Testis (tissue), 3 donors: ENCODE data around the gene TNFRSF9. TPM values are rescaled to one million over a fixed set of nuclear protein-coding genes. Genes with fewer than 3 reads are reported as not detected.

Experiments
- DNase-seq: peaks from one replicate; pipeline ENCODE4 v3.0.0-alpha.2; 2019
- H3K27ac ChIP-seq, 2 donors: fragments of 200-600 bp; sonication (generic); one replicate each; pipeline ENCODE4 v1.5.1; 2019
- H3K27me3 ChIP-seq: fragments of 200-600 bp; sonication (generic); one replicate; pipeline ENCODE4 v1.5.1; 2019
- H3K36me3 ChIP-seq: fragments of 200-600 bp; sonication (generic); one replicate; pipeline ENCODE4 v1.5.1; 2017; ENCODE audit warnings: low read depth; ENCODE audit errors: missing control alignments
- H3K4me1 ChIP-seq: fragments of 200-600 bp; sonication (generic); one replicate; pipeline ENCODE4 v1.5.1; 2019
- H3K4me3 ChIP-seq, 2 donors: fragments of 200-600 bp; sonication (generic); one replicate each; pipeline ENCODE4 v1.5.1; 2017 to 2019
- H3K9me3 ChIP-seq: fragments of 200-600 bp; sonication (generic); one replicate; pipeline ENCODE4 v1.5.1; 2017
- POLR2A ChIP-seq: fragments of 450-650 bp; IDR thresholded peaks from one replicate; pipeline ENCODE4 v1.6.1; 2017; ENCODE audit warnings: antibody characterized with exemption, mild to moderate bottlenecking, moderate library complexity
- WGBS, 2 donors: methylation state at CpG; one replicate each; pipeline ENCODE4 v1.1.5; 2018; 5-methylcytosine and 5-hydroxymethylcytosine counted together
- intact Hi-C: fragments of 100-400 bp; cut with DNase I; formaldehyde crosslinking; loops from one replicate; pipeline ENCODE4 v1.15.1; 2023; ENCODE audit warnings: low total_unique reads
- polyA plus RNA-seq: library from polyadenylated mRNA; stranded (reverse); fragments of 350-450 nt; fragmentation: Illumina TruSeq; extraction: RNeasy Lipid Tissue Mini Kit (QIAGEN cat#74804); gene quantifications from one replicate; pipeline ENCODE4 v1.2.3, GENCODE V29; 2014; ENCODE audit warnings: low read depth, low replicate concordance; ENCODE audit not compliant: insufficient read depth
- total RNA-seq, 2 donors: library from RNA; depleted of rRNA; stranded (reverse); fragments of >200 nt; gene quantifications; one replicate each; pipeline ENCODE4 v1.2.3, GENCODE V29; 2016
- TF ChIP-seq, protein P1 (sequence below), 3 experiments: fragments of 450-650 bp in 2 of 3; fragments of 200-600 bp in 1 of 3; sonication (generic) in 1 of 3; IDR thresholded peaks; one replicate each; pipeline ENCODE4 v1.5.1; 2016 to 2019; ENCODE audit warnings: antibody characterized with exemption in 3 of 3, mild to moderate bottlenecking in 2 of 3, moderate library complexity in 1 of 3

The TNFRSF9 gene
- total and polyA plus RNA-seq, 3 donors from 2014 or later, result 0.06 to 0.24 (median 0.08) TPM

DNA sequence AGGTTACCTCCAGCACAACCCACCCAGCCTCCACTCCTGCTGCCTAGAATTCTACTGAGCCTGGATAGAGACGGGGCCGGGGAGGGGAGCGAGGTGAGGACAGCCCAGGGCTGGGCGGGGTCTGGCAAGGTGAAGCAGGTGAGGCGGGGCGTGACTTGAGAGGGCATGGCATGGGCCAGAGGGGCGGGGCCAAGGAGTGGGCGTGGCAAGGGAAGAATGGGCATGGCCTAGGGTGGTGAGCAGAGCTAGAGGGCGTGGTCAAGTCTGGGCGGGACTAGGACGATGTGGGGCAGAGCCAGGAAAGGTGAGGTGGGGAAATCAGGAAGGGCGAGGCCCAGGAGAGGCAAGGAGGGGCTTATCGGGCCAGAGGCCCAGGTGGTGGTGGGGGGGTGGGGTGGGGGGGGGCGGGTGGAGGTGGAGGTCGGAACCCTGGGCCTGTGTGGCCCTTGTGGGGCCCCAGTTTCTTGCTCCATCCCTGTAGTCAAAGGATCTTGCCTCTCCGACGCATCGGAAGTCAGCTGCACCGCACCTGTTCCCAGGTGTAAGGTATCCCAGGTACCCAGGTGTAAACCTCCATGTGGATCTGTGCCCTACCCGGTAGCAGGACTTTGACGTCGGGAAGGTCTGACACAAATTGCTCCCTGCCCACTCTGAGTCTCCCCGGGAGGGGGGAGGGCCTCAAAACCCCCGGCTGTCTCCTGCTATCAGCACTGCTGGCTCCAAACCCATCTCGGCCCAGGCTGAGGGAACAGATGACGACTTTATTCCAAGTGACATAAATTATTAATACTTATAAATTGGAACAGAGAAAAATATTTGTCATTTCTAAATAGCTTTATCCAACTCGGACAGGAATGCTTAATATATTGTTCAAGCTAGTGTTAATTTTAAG is 54.9 kb downstream of the TNFRSF9 start:
- 15 to 36% methylated on average over 24 to 25 of the region's 27 CpGs for WGBS, 2 donors
- Histone ChIP-seq H3K27ac (no peak overlapping the region), H3K36me3 (no peaks in the 10 kb centered on the region), H3K9me3 (no peaks in the 10 kb centered on the region), H3K4me1 (no peaks in the 10 kb centered on the region), H3K27me3 (no peaks in the 10 kb centered on the region), H3K4me3 (no peak overlapping the region)
- intact Hi-C loops, result no loop called here
- TF ChIP-seq, protein P1, sequence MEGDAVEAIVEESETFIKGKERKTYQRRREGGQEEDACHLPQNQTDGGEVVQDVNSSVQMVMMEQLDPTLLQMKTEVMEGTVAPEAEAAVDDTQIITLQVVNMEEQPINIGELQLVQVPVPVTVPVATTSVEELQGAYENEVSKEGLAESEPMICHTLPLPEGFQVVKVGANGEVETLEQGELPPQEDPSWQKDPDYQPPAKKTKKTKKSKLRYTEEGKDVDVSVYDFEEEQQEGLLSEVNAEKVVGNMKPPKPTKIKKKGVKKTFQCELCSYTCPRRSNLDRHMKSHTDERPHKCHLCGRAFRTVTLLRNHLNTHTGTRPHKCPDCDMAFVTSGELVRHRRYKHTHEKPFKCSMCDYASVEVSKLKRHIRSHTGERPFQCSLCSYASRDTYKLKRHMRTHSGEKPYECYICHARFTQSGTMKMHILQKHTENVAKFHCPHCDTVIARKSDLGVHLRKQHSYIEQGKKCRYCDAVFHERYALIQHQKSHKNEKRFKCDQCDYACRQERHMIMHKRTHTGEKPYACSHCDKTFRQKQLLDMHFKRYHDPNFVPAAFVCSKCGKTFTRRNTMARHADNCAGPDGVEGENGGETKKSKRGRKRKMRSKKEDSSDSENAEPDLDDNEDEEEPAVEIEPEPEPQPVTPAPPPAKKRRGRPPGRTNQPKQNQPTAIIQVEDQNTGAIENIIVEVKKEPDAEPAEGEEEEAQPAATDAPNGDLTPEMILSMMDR (IDR thresholded peaks at IDR 0.05), result no peak
- no peak for TF ChIP-seq POLR2A
- peak; percentile 68 for DNase-seq

DNA sequence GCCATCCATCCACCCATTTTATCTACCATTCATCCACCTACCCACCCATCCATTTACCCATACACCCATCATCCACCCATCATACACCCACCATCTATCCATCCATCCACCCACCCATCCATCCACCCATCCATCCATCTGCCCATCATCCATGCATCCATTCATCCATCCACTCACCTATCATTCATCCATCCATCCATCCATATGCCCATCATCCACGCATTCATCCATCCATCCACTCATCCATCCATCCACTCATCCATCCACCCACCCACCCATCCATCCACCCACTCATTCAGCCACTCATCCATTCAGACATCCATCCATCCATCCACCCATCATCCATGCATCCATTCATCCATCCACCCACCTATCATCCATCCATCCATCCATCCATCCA is 55.9 kb downstream of the TNFRSF9 start:
- Histone ChIP-seq H3K9me3 (no peaks in the 10 kb centered on the region), H3K4me1 (no peaks in the 10 kb centered on the region), H3K27ac (no peak overlapping the region), H3K27me3 (no peaks in the 10 kb centered on the region), H3K36me3 (no peaks in the 10 kb centered on the region), H3K4me3 (no peak overlapping the region)
- intact Hi-C loops, result no loop called here
- 37 to 80% methylated on average over 1 of the region's 1 CpG for WGBS, 2 donors
- TF ChIP-seq, protein P1 (IDR thresholded peaks at IDR 0.05), result no peak
- no peak for TF ChIP-seq POLR2A
- no peak for DNase-seq

DNA sequence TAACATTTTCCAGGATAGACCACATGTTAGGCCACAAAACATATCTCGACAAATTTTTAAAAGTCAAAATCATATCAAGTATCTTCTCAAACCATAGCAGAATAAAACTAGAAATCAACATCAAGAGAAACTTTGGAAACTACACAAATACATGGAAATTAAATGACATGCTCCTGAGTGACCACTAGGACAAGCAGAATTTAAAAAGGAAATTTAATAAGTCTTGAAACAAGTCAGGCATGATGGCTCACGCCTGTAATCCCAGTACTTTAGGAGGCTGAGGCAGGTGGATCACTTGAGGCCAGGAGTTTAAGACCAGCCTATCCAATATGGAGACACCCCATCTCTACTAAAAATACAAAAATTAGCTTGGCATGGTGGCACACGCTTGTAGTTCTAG is 61.4 kb downstream of the TNFRSF9 start:
- no peak for TF ChIP-seq POLR2A
- TF ChIP-seq, protein P1 (IDR thresholded peaks at IDR 0.05), result no peak
- H3K4me3 ChIP-seq, result no peak overlapping the region
- WGBS, 2 donors, result 88 to 89% methylated on average over 3 of the region's 3 CpGs
- H3K9me3 ChIP-seq, result no peaks in the 10 kb centered on the region
- intact Hi-C loops, result no loop called here
- no peaks in the 10 kb centered on the region for H3K4me1 ChIP-seq
- no peaks in the 10 kb centered on the region for H3K27me3 ChIP-seq
- no peak for DNase-seq
- H3K36me3 ChIP-seq, result no peaks in the 10 kb centered on the region
- no peak overlapping the region for H3K27ac ChIP-seq

DNA sequence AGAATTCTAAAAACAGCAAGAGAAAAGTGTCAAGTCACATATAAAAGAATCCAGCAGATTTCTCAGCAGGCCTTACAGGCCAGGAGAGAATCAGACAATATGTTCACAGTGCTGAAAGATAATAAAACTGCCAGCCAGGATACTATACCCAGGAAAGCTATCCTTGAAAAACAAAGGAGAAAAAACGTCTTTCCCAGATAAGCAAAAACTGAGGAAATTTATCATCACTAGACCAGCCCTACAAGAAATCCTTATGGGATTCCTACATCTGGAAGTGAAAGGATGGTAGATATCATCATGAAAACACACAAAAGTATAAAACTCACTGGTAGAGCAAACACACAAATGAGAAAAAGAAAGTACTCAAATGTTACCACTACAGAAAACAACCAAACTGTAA is 62.6 kb downstream of the TNFRSF9 start:
- Histone ChIP-seq H3K36me3 (no peaks in the 10 kb centered on the region), H3K4me1 (no peaks in the 10 kb centered on the region), H3K9me3 (no peaks in the 10 kb centered on the region), H3K27me3 (no peaks in the 10 kb centered on the region), H3K27ac (no peak overlapping the region), H3K4me3 (no peak overlapping the region)
- intact Hi-C loops, result no loop called here
- no peak for TF ChIP-seq POLR2A
- TF ChIP-seq, protein P1 (IDR thresholded peaks at IDR 0.05), result no peak
- DNase-seq, result no peak
- WGBS, 2 donors, result 50 to 60% methylated on average over 1 of the region's 1 CpG
